ENCODE data around the gene CTDP1.
"Not testable (repeated sequence)": the region's sequence is repeated elsewhere in the genome, so short reads cannot be mapped to it uniquely, and the experiment has no call there.

CTDP1 gene

GRCh38 chr18:79682894-79683625, 3.5 kb downstream of the CTDP1 start:
- no peak for DNase-seq (ENCODE audit: low read depth)

GRCh38 chr18:79683626-79684282, 4.2 kb downstream of the CTDP1 start:
- no peak for DNase-seq (ENCODE audit: low read depth)

- DNase-seq (ENCODE audit: low read depth): no peak
Observed at GRCh38 chr18:79684283-79684631, 4.7 kb downstream of the CTDP1 start.

GRCh38 chr18:79684787-79685186, 5.2 kb downstream of the CTDP1 start:
- DNase-seq (ENCODE audit: low read depth): no peak

- no peak for DNase-seq (ENCODE audit: low read depth)
Observed at GRCh38 chr18:79685281-79685680, 5.7 kb downstream of the CTDP1 start.

DNA sequence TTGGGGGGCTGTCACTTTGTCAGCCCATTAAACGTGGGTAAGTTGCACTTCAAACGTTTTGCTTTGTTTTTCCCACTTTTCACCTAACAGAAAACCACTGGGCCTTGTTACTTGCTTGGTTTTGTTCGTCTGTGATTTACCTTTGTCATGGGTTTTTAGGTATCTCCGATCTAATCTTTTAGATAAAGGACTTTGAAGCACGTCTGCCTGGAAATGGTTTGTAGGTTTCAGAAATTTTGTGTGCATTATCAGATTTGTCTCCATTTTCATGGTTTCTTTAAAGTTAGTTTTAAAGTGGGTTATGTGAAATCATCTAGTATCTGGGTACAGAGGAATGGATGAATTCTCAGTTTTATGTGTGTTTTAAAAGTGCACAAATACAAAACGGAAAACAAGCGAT, 6.4 kb downstream of the CTDP1 start:
- no peak for DNase-seq (ENCODE audit: low read depth)

GRCh38 chr18:79687806-79688205, 8.2 kb downstream of the CTDP1 start:
- no peak for DNase-seq (ENCODE audit: low read depth)

- DNase-seq (ENCODE audit: low read depth): no peak
Observed at GRCh38 chr18:79690071-79690470, 10.5 kb downstream of the CTDP1 start.

- DNase-seq (ENCODE audit: low read depth): no peak
Observed at GRCh38 chr18:79690586-79691482, 11.2 kb downstream of the CTDP1 start.

DNA sequence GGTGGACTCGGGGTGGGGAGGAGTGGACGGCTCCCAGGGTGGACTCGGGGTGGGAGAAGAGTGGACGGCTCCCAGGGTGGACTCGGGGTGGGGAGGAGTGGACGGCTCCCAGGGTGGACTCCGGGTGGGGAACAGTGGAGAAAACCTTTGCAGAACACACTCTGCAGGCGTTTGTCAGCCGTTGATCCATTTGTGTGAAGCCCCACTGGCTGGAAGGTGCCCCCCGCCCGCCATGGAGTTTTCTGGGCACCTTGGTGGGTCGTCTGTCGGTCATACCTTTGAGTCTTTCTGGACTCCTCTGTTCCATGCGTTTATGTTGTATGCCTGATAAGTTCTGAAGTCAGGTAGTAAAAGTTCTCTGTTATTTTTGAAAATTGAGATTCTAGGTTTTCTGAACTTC, 12.5 kb downstream of the CTDP1 start:
- DNase-seq (ENCODE audit: low read depth): no peak

DNA sequence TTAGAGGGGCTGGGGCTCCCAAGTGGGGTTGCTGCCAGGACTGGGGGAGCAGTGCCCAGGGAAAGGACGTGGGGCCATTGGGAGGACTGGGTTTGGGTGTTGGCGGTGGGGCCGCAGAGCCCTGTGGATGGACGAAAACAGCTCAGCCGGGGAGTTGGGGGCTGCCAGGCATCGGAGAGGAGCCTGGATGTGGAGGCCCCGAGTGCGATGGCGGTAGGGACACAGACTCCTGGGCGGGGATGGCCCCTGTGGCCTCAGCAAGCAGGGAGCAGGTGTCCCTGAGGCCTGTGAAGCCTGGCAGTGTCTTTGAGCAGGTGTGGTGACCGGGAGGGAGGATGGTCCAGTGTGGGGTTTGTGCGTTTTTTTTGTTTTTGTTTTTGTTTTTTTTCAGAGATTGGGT, 13.3 kb downstream of the CTDP1 start:
- DNase-seq (ENCODE audit: low read depth): no peak

DNA sequence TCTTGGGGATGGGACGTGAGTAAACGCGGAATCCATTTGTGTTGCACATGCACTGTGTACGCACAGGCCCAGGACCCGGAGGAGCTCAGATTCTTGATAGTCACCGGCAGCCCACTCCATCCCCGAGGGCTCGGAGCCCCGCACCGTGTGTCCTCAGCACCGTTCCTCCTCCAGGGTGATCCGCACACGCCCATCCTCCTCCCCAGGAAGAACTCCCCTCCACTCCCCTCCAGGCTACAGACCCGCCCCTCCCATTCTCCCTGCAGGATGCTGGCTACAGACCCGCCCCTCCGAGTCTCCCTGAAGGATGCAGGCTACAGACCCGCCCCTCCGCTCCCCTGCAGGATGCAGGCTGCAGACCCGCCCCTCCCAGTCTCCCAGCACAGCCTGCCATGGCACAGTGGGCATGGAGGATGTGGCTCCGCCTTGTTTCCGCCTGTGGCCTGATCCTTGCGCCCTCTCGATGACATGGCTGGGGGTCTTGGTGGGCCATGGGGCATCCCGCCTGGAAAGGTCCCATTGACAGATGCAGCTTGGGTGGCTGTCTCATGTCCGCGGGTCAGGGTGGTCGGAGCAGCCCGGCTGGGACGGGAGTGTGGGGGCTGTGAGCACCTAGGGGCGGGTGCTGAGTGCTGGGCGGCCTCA, 14.1 kb downstream of the CTDP1 start:
- no peak for DNase-seq (ENCODE audit: low read depth)

DNA sequence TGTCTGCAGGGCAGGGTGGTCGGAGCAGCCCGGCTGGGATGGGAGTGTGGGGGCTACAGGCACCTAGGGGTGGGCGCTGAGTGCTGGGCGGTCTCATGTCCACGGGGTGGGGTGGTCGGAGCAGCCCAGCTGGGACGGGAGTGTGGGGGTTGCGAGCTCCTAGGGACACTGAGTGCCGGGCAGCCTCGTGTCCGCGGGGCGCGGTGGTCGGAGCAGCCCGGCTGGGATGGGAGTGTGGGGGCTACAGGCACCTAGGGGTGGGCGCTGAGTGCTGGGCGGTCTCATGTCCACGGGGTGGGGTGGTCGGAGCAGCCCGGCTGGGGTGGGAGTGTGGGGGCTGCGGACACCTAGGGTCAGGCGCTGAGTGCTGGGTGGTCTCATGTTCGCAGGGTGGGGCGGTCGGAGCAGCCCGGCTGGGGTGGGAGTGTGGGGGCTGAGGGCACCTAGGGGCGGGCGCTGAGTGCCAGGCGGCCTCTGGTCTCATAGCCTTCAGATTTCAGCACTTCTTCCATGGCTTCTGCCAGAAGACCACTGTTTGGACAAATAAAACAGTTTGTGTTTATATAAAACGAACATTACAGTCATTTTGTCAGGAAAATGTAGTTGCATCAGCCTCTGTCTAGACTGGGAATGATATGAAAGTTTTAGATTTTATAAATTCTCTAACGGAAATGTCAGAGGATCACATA, 14.7 kb downstream of the CTDP1 start:
- not testable (repeated sequence) for DNase-seq (ENCODE audit: low read depth)

- no peak for DNase-seq (ENCODE audit: low read depth)
Observed at GRCh38 chr18:79694895-79695213, 15.3 kb downstream of the CTDP1 start.

DNA sequence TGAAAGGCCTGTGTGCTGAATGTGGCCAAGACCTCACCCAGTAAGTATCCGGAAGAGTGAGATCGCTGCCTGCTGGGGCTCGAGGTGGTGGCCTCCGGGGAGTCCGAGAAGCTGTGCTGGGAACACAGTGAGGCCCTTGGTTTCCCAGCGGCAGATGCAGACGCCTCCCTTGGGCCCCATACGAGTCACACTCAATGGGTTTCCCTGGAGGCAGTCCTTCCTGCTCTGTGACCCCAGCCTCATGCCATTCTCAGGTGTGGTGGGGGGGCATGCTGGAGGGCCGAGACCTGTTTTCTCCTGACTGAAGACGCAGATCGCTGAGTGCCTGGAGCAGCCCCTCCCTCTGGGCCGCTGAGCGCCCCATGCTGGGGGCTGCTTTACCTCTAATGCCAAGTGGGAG, 15.7 kb downstream of the CTDP1 start:
- DNase-seq (ENCODE audit: low read depth): no peak

DNA sequence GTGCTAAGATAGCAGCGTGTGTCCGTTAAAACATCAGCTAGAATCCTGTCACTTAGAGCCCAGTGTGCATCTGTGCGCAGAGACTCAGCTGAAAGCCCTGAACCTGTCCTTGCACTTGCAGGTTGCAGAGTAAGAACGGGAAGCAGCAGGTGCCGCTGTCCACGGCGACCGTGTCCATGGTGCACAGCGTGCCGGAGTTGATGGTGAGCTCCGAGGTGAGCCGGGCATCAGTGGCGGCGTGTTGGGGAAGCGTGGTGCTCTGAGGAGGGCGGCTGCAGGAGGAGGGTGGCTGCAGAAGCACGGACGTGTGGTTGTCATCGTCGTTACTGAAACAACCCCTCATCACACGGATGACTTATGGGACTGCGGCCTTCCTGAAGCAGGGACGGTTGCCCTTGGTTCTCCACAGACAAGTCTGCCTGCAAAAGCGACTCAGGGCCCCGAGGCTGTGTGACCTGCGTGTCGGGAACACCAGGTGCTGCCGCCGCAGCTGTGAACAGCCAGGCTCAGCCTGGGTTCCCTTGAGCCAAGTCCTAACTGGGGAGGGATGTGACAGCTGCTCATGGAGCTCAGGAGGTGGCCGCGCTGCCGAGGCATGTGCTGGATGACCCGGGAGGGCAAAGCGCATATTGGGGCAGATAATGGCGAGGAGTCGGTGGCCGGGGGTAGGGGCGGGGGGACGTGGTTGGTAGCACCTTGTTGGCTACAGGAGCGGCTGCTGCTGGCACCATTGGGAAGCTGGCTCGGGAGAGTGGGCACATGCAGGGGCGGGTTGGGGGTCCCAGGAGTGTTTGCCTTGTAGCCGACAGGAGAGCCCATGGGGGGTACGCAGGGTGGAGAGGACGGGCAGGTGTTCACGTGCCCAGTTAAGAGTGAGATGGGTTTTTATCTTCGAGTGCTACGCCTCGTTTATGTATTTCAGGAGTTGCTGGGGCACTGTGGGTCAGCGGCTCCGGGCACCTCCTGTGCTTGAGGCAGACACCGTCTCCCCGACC, 16.6 kb downstream of the CTDP1 start:
- no peak for DNase-seq (ENCODE audit: low read depth)

GRCh38 chr18:79697178-79697577, 17.6 kb downstream of the CTDP1 start:
- no peak for DNase-seq (ENCODE audit: low read depth)

GRCh38 chr18:79697976-79698375, 18.4 kb downstream of the CTDP1 start:
- DNase-seq (ENCODE audit: low read depth): no peak

- DNase-seq (ENCODE audit: low read depth): no peak
Observed at GRCh38 chr18:79698668-79699335, 19.2 kb downstream of the CTDP1 start.

DNA sequence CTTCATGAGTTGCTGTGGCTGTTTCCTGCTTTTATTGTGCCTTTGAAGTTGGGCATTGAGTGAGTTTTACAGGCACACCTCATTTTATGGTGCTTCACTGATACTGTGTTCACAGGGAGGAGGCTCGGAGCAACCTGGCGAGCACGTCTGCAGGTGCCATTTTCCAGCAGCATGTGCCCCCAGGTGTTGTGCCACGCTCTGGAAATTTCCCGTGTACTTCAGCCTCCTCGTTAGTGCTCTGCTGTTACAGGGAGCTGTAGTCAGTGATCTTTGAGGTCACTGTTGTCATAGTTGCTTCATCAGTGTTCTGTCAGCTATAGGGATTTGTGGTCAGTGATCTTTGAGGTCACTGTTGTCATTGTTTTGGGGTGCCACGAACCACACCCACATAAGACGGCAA, 20.1 kb downstream of the CTDP1 start:
- DNase-seq (ENCODE audit: low read depth): no peak

All from stimulated activated CD8-positive, alpha-beta memory T cell treated with anti-CD3 and anti-CD28 coated beads, Interleukin-4, amount 100 ng/mL, for 24 hours (primary cell).